Lower leg skin (tissue), 4 donors: Measurements from ENCODE around the gene HFE. TPM values are rescaled to one million over a fixed set of nuclear protein-coding genes. Genes with fewer than 3 reads are reported as not detected.
"Not testable (repeated sequence)": the region's sequence is repeated elsewhere in the genome, so short reads cannot be mapped to it uniquely, and the experiment has no call there.

Experiments used
- DNase-seq, 2 donors: peaks; one replicate each; pipeline ENCODE4 v3.0.0-alpha.2; 2019; ENCODE audit warnings: low spot score in 2 of 2
- H3K4me3 ChIP-seq: fragments of 200-600 bp; sonication (generic); 2 replicates; pipeline ENCODE4 v1.5.1; 2017; ENCODE audit warnings: mild to moderate bottlenecking, low read depth; ENCODE audit not compliant: poor library complexity, severe bottlenecking
- POLR2A ChIP-seq, 2 donors: fragments of 450-650 bp; IDR thresholded peaks; one replicate each; pipeline ENCODE4 v1.6.1; 2016 to 2017; ENCODE audit warnings: antibody characterized with exemption in 2 of 2, mild to moderate bottlenecking in 1 of 2, moderate library complexity in 1 of 2
- WGBS, 2 donors: methylation state at CpG; one replicate each; pipeline ENCODE4 v1.1.5; 2018; 5-methylcytosine and 5-hydroxymethylcytosine counted together
- intact Hi-C: fragments of 100-400 bp; cut with DNase I; formaldehyde crosslinking; loops from one replicate; pipeline ENCODE4 v1.15.0; 2023; ENCODE audit warnings: low total_unique reads
- total RNA-seq, 4 donors: library from RNA; depleted of rRNA; stranded (reverse); fragments of >200 nt; gene quantifications; one replicate each; pipeline ENCODE4 v1.1.0, GENCODE V29; 2016
- TF ChIP-seq, protein P1 (sequence below), 3 donors: fragments of 450-650 bp; IDR thresholded peaks; one replicate each; pipeline ENCODE4 v1.5.1; 2016; ENCODE audit warnings: antibody characterized with exemption in 3 of 3, mild to moderate bottlenecking in 3 of 3, moderate library complexity in 2 of 3

Gene HFE
- total RNA-seq, 4 donors from 2014 or later = 4.2 to 6.8 (median 5.5) TPM

DNA sequence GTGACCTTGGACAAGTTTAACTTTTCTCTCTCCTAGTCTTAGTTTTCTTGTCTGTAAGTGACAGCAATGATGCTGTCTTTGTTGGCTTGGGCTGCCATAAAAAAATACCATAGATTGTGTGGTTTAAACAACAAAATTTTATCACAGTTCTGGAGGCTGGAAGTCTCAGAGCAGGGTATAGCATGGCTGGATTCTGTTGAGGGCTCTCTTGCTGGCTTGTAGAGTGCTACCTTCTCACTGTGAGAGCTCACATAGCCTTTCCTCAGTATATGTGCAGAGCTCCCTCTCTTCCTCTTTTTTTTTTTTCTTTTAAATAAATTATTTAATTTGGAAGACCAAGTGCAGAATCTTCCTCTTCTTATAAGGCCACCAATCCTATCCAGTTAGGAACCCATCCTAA is 26.3 kb downstream of the HFE start:
- H3K4me3 ChIP-seq = no peak overlapping the region
- intact Hi-C loops = no loop called here
- DNase-seq = no peak
- TF ChIP-seq POLR2A (IDR thresholded peaks at IDR 0.05) = no peak

DNA sequence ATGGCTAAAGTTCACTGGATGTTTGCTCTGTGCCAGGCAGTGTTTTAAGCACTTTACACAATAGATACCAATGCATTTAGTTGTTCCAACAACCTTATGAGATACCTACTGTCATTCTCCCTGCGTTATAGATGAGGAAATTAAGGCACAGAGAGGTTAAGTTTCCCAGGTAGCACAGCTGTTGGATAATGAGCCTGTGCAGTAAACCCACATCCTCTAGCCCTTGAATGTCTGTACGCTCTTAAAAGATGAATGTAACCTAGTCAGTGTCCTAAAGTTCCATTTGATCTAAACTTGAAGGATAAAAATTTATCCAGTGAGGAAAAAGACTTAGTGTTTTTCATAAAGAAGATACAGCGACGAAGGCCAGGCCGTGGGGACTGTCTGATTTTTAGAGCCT is 28.0 kb downstream of the HFE start:
- DNase-seq = no peak
- TF ChIP-seq, protein P1, sequence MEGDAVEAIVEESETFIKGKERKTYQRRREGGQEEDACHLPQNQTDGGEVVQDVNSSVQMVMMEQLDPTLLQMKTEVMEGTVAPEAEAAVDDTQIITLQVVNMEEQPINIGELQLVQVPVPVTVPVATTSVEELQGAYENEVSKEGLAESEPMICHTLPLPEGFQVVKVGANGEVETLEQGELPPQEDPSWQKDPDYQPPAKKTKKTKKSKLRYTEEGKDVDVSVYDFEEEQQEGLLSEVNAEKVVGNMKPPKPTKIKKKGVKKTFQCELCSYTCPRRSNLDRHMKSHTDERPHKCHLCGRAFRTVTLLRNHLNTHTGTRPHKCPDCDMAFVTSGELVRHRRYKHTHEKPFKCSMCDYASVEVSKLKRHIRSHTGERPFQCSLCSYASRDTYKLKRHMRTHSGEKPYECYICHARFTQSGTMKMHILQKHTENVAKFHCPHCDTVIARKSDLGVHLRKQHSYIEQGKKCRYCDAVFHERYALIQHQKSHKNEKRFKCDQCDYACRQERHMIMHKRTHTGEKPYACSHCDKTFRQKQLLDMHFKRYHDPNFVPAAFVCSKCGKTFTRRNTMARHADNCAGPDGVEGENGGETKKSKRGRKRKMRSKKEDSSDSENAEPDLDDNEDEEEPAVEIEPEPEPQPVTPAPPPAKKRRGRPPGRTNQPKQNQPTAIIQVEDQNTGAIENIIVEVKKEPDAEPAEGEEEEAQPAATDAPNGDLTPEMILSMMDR (IDR thresholded peaks at IDR 0.05) = no peak
- no peak for TF ChIP-seq POLR2A (IDR thresholded peaks at IDR 0.05)
- intact Hi-C loops = no loop called here
- H3K4me3 ChIP-seq = no peak overlapping the region
- WGBS, 2 donors = 94 to 95% methylated on average over 5 of the region's 5 CpGs

DNA sequence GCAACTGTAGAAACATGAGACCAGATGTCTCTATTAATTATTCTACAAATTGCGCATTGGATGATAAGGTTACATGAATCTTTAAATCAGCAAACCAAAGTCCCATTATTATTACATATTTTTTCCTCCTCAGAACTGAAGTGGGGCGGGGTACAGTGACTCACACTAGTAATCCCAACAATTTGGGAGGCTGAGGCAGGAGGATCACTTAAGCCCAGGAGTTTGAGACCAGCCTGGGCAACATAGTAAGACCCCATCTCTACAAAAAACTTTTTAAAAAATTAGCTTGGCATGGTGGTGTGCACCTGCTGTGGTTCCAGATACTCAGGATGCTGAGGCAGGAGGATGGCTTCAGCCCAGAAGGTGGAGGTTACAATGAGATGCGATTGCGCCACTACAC is 29.0 kb downstream of the HFE start:
- no peak for TF ChIP-seq POLR2A (IDR thresholded peaks at IDR 0.05)
- TF ChIP-seq, protein P1 (IDR thresholded peaks at IDR 0.05) = no peak
- intact Hi-C loops = no loop called here
- WGBS, 2 donors = 95 to 98% methylated on average over 4 of the region's 4 CpGs
- H3K4me3 ChIP-seq = no peak overlapping the region
- no peak for DNase-seq

DNA sequence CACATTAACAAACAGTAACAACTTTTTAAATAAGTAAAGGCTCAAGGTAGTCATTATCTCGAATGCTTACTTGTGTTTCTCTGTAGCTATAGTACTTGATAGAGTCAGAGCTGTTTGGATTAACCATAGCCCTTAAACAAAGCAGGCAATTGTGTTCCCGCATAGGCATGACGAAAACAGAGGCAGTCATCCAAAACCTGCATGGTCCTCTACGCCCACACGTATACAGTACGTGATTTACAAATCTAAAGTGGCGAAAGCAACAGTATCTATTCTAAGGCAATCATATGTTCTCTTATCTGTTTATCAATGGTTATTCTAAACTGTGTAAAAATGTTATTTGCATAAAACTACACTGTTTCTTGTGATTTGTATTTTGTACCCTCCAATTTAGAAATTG is 31.8 kb downstream of the HFE start:
- TF ChIP-seq, protein P1 (IDR thresholded peaks at IDR 0.05) = no peak
- TF ChIP-seq POLR2A (IDR thresholded peaks at IDR 0.05) = no peak
- WGBS, 2 donors = 70 to 80% methylated on average over 7 of the region's 7 CpGs
- H3K4me3 ChIP-seq = no peak overlapping the region
- intact Hi-C loops = no loop called here
- no peak for DNase-seq

DNA sequence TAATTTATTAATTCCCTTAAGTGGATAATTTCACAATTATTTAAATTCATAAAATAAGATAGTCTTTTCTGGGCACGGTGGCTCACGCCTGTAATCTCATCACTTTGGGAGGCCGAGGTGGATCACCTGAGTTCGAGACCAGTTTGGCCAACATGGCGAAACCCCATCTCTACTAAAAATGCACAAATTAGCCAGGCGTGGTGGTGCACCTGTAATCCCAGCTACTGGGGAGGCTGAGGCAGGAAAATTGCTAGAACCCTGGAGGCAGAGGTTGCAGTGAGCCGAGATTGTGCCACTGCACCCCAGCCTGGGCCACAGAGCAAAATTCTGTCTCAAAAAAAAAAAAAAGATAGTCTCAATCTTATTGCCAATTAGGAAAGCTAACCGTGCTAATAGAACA is 32.9 kb downstream of the HFE start:
- intact Hi-C loops = loop anchor here (10.0 kb wide), 1 partner anchor 85 kb away; a partner anchor contains a TSS
- WGBS, 2 donors = 95 to 96% methylated on average over 8 of the region's 8 CpGs

DNA sequence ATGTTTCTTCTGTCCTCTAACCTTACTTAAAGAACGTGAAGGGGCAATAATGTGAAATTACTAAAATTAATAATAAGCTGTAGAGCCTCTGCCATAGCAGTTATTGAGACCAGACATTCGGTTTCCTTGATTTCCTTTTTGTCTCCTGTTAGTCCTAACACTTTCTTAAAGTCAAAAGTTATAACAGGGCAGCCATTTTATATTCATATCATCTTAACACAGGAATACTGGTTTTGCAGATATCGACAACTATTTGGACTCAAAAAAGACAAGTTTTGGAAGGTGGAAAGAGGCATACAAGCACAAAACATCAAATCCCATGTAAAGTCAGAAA is 33.5 kb downstream of the HFE start:
- intact Hi-C loops = loop anchor here (10.0 kb wide), 1 partner anchor 84 kb away; a partner anchor contains a TSS
- TF ChIP-seq, protein P1 (IDR thresholded peaks at IDR 0.05) = no peak
- TF ChIP-seq POLR2A (IDR thresholded peaks at IDR 0.05) = no peak
- 79 to 92% methylated on average over 3 of the region's 3 CpGs for WGBS, 2 donors
- DNase-seq = no peak
- H3K4me3 ChIP-seq = no peak overlapping the region

More for the DNA sequence above, 32.9 kb downstream of the HFE start:
- not testable (repeated sequence) for DNase-seq, H3K4me3 ChIP-seq

DNA sequence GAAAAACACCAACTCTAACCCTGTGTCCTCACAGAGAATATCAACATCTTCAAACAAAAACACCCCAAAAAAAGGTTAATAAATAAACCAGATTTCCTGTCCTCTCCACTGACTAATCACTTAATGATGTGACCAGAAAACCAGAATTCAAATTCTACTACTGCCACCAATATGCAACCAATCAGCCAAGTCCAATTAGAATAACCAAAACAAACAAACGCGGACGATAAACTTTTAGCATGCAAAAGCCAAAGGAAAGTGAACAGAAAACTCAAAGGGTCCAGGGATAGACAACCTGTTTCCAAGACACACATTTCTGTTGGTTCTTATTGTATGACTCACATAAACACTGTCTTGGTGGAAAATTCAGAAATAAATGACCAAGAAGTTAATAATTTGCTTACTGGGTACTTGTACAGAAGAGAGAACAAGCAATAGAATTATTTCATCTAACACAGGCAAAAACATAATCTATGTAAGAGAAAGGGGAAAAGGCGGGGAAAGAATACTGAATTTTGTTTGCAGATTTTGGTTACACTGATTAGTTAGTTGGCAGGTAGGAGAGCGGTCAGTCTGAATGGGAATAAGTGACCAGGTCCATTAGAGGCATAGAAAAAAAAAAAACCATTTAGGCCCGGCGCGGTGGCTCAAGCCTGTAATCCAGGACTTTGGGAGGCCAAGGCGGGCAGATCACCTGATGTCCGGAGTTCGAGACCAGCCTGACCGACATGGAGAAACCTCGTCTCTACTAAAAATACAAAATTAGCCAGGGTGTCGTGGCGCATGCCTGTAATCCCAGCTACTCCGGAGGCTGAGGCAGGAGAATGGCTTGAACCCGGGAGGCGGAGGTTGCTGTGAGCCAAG is 34.1 kb downstream of the HFE start:
- intact Hi-C loops = loop anchor here (10.0 kb wide), 1 partner anchor 83 kb away; a partner anchor contains a TSS
- 95 to 96% methylated on average over 18 of the region's 18 CpGs for WGBS, 2 donors

More for the DNA sequence above, 34.1 kb downstream of the HFE start:
- TF ChIP-seq POLR2A (IDR thresholded peaks at IDR 0.05) = no peak
- TF ChIP-seq, protein P1 (IDR thresholded peaks at IDR 0.05) = no peak
- no peak for DNase-seq
- no peak overlapping the region for H3K4me3 ChIP-seq
